Activated CD4-positive, alpha-beta T cell treated with anti-CD3 and anti-CD28 coated beads for 1 hour (primary cell): ENCODE results near the gene RNF187.

Source experiments
- DNase-seq: peaks from one replicate; pipeline ENCODE4 v3.0.0-alpha.2; 2020

RNF187 gene

GRCh38 chr1:228487336-228488124 is at the start of gene RNF187:
TSS of gene RNF187 (plus strand) at chr1:228487382.
- peak; percentile 76 for DNase-seq

- DNase-seq: no peak
Measured at GRCh38 chr1:228437424-228437962, 49.7 kb upstream of the RNF187 start.

- DNase-seq: no peak
Measured at GRCh38 chr1:228438266-228438665, 48.9 kb upstream of the RNF187 start.

- no peak for DNase-seq
Measured at GRCh38 chr1:228440761-228441500, 46.3 kb upstream of the RNF187 start.

GRCh38 chr1:228443395-228443794 is 43.8 kb upstream of the RNF187 start:
- DNase-seq: no peak

GRCh38 chr1:228445490-228445842 is 41.7 kb upstream of the RNF187 start:
- DNase-seq: no peak

- DNase-seq: no peak
Measured at GRCh38 chr1:228445843-228446650, 41.1 kb upstream of the RNF187 start.

- DNase-seq: no peak
Measured at GRCh38 chr1:228446852-228447251, 40.3 kb upstream of the RNF187 start.

GRCh38 chr1:228448372-228448771 is 38.8 kb upstream of the RNF187 start:
- no peak for DNase-seq

- no peak for DNase-seq
Measured at GRCh38 chr1:228450200-228450599, 37.0 kb upstream of the RNF187 start.

GRCh38 chr1:228452194-228453021 is 34.8 kb upstream of the RNF187 start:
- no peak for DNase-seq

- no peak for DNase-seq
Measured at GRCh38 chr1:228453022-228453560, 34.1 kb upstream of the RNF187 start.

GRCh38 chr1:228453614-228454013 is 33.6 kb upstream of the RNF187 start:
- no peak for DNase-seq

- DNase-seq: no peak
Measured at GRCh38 chr1:228454238-228454637, 32.9 kb upstream of the RNF187 start.

- no peak for DNase-seq
Measured at GRCh38 chr1:228455715-228456114, 31.5 kb upstream of the RNF187 start.

- DNase-seq: no peak
Measured at GRCh38 chr1:228456252-228457016, 30.7 kb upstream of the RNF187 start.

- no peak for DNase-seq
Measured at GRCh38 chr1:228457017-228457395, 30.2 kb upstream of the RNF187 start.

GRCh38 chr1:228457396-228458176 is 29.6 kb upstream of the RNF187 start:
- DNase-seq: peak; percentile 72

GRCh38 chr1:228459091-228459993 is 27.8 kb upstream of the RNF187 start:
- peak; percentile 27 for DNase-seq
